ENCODE data around the gene BMPER.

BMPER gene

DNA sequence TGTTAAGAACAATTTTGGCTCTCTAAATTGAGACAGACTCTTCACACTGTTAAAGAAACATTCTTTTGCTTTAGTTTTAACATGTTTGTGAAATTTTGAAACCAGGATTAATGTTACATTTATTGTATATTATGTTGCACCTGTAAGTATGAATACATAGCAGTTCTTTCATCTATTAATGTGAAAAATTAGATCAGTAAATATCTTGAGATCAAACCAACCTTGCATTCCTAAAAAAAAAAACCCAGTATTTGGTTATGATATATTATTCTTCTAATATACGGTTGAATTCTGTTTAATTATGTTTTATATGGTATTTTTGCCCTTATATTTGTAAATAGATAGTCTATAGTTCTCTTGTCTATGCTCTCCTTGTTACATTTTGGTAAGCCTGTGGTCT lies 219.4 kb downstream of the BMPER start:
- no peak for DNase-seq (ENCODE audit: insufficient read length, low spot score)
- no peak for FAIRE-seq
- TF ChIP-seq POLR2A (IDR thresholded peaks at IDR 0.05; ENCODE audit: low read depth, low read length): no peak

DNA sequence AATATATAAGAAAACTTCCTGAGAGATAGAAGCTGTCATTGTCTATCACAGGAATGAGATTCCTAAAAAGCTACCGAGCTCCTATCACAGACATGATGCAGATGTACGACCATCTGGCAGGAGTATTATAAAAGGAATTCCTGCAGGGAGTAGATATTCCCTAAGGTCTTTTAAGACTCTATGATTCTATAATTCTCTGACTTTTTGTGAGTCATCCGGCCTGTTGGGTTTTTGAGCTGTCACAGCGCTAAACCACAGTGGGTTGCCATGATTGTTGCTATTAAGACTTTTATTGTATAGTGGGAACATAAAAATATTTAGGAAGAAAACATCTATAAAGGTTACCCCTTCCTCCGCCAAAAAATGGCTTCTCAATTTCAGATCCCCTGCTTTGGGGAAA lies 223.4 kb downstream of the BMPER start:
- DNase-seq (ENCODE audit: insufficient read length, low spot score): no peak
- no peak for TF ChIP-seq POLR2A (IDR thresholded peaks at IDR 0.05; ENCODE audit: low read depth, low read length)

DNA sequence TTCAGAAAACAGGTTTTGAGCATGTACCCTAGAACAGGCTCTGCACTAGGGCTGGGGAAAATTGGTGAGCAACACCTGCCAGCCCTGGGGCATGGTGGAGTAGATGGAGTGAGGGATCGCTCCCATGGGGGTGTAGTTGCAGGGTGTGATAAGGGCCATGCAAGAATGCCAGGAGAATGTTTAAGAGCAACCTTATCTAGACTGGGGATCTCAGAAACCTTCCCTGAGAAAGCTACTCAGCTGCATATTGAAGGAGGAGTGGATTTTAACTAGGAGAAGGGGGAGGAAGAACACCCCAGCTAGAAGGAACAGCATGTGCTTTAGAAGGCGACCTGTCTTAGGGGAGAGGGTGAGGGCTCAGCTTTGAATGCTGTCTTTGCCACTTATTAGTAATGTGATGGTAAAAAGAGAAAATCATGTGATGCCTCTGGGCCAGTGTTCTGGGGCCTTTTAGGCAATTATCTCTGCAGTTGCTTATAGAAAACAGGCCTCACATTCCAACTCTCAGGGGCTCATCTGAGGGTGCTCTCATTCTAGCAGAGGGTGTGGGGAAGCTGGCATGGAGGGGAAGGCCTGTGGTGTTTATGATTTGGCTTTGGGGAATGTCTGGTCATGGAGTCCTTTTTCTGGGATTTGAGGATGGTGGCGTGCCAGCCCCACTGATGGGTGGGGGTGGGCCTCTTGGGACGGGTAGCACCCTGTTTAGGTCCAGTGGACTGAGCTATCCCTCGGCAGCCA lies 225.4 kb downstream of the BMPER start:
- DNase-seq (ENCODE audit: insufficient read length, low spot score) (no peak), FAIRE-seq (no peak)
- no peak for TF ChIP-seq POLR2A (IDR thresholded peaks at IDR 0.05; ENCODE audit: low read depth, low read length)

More for the DNA sequence above, 223.4 kb downstream of the BMPER start:
- FAIRE-seq: no peak

DNA sequence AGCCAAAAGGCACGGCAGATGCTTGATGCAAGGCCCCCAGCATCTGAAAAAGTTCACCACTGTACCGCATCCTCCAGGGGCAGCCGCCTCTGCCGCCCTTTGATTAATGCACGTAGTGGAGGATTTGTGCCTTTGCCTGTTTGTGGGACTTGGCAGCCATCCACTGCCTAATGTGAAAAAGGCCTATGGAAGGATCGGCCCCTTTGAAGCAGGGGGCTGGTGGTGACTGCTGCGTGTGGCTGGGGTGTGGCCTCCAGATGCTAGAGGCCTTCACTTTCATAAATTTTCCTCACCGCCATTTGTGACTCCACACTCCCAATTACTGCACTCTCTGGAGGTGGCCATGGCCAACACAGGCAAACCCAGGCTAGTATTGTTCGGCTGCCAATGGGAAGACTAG lies 226.0 kb downstream of the BMPER start:
- no peak for TF ChIP-seq POLR2A (IDR thresholded peaks at IDR 0.05; ENCODE audit: low read depth, low read length)
- no peak for FAIRE-seq

DNA sequence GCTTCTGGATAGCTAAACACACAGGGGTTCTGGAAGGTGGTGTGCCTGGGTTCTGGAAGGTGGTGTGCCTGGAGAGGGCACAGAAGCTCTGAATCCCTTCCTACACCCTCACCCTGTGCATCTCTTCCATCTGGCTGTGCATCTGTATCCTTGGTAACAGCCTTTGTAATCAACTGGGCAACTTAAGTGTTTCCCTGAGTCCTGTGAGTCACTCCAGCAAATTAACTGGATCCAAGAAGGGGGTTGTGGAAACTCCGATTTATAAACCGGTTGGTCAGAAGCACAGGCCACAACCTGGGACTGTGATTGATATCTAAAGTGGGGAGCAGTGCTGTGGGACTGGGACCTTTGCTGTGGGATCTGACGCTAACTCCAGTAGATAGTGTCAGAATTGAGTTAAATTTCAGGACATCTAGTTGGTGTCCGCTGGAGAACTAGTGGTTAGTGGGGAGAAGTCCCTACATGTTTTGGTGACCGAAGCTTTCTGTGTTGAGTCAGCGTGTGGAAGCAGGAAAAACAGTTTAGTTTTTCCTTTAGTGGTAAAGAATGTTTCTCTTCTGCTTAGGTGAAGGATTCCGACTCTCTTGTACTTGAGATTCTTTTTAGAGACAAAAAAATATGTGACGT lies 228.1 kb downstream of the BMPER start:
- DNase-seq (ENCODE audit: insufficient read length, low spot score) (peak; percentile 33), FAIRE-seq (no peak)
- TF ChIP-seq POLR2A (IDR thresholded peaks at IDR 0.05; ENCODE audit: low read depth, low read length): no peak

More for the DNA sequence above, 226.0 kb downstream of the BMPER start:
- DNase-seq (ENCODE audit: insufficient read length, low spot score): no peak

DNA sequence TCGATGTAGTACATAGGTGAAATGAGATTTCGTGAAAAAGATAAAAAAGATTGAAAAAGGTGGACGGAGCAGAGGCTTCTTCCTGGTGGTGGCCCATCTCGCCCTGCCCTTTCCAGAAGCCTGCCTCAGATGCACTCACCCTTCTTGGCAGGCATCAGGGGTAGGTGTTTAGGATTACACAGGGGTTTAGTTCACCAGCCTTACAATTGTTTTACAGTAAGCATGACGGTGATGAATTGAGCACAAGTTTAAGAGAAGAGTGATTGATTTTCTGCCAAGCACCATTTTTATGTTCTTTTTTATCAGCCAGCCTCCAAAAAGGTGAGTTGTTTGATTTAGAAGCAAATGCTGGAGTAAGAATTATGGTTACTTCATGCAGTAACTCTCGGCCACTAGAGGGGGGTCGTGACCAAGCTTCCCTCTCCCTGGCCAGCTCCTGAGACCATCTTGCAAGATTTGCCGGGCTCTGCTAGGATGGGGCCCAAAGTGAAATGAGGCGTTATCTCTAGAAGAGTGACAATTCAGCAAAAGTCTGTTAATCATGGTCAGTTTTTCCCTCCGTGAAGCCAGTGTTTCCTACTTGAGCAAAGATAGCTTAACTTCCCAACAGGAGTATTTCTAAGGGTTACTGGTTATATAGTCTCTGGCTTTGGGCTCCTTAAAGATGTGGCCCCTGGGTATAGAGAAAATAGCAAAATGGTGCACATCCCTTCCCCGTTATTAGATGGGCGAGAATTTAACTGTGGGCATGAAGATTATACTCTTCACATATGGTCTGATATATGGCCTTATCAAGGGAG lies 228.8 kb downstream of the BMPER start:
- DNase-seq (ENCODE audit: insufficient read length, low spot score) (peak; percentile 61), FAIRE-seq (no peak)
- no peak for TF ChIP-seq POLR2A (IDR thresholded peaks at IDR 0.05; ENCODE audit: low read depth, low read length)

DNA sequence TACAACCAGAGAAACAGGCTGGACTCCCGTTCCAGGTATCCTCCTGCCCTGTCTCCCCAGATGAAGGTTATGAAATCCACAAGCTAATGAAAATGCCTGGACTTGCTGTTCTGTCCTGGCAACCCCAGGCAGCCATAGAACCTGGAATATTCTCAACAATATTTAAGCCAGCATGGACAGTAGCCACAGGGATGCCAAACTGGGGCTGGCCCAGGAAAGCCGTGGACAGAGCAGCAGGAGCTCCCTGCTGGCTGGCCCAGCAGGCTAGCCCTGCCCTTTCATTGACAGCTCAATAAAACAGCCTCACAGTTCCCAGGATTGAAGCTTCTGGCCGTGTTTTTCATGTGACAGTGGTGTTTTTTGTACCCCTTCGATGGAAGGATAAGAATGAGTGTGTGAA lies 230.6 kb downstream of the BMPER start:
- FAIRE-seq (no peak), DNase-seq (ENCODE audit: insufficient read length, low spot score) (no peak)
- TF ChIP-seq POLR2A (IDR thresholded peaks at IDR 0.05; ENCODE audit: low read depth, low read length): no peak

DNA sequence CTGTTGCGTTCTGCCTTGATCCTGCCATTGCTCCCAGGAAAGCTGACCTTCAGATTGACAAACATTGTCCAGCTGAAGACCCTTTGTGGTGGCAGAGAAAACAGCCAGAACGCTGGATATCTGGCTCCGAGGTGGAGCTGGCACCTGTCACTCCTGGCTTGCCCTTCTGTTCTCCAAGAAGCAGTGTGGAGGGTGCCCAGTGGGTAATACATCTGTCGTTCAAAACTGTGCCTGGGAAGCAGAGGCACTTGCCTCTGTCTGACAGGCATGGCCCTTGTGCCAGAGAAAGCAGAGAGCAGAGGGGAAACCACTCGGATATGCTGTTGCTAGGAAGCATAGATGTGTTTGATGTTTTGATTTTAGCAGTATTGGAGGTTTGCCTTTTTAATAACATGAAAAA lies 231.4 kb downstream of the BMPER start:
- no peak for DNase-seq (ENCODE audit: insufficient read length, low spot score)
- no peak for FAIRE-seq
- no peak for TF ChIP-seq POLR2A (IDR thresholded peaks at IDR 0.05; ENCODE audit: low read depth, low read length)

DNA sequence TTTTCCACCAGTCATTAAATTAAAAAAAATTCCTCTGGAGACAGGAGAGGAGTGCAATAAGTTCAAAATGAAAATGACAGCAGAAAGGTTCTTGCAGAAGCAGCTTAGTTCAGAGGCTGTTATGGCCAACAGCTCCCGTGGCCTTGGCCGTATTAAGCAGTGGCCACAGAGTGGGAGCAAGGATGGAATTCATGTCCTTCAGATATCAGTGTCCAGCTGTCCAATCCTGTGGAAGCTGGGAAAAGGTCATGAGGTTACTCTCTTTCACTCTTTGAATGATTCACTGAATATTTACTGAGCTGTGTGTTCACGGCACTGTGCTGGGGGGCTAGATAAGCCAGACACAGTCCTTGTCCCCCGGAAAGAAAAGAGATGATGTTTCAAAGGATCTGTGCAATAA lies 231.8 kb downstream of the BMPER start:
- no peak for FAIRE-seq
- no peak for TF ChIP-seq POLR2A (IDR thresholded peaks at IDR 0.05; ENCODE audit: low read depth, low read length)

DNA sequence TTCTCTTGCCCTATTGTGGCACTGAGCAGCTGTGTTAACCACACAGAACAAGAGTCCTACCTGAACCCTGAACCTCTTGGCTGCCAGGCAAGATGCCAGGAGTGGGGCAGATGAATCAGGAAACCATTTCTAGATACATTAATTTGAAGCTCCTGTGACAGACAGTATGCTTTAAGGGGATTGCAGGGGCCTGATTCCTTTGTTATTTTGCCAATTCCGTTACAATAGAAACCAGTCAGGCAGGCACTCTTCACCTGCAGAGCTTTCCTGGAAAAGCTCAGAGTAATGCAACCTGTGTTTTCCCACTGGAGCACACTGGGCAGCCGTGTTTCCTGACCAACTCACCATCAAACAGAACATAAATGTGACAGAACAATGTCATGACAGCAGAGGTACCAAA lies 233.1 kb downstream of the BMPER start:
- FAIRE-seq: no peak
- DNase-seq (ENCODE audit: insufficient read length, low spot score): no peak
- TF ChIP-seq POLR2A (IDR thresholded peaks at IDR 0.05; ENCODE audit: low read depth, low read length): no peak

More for the DNA sequence above, 231.8 kb downstream of the BMPER start:
- DNase-seq (ENCODE audit: insufficient read length, low spot score): no peak

DNA sequence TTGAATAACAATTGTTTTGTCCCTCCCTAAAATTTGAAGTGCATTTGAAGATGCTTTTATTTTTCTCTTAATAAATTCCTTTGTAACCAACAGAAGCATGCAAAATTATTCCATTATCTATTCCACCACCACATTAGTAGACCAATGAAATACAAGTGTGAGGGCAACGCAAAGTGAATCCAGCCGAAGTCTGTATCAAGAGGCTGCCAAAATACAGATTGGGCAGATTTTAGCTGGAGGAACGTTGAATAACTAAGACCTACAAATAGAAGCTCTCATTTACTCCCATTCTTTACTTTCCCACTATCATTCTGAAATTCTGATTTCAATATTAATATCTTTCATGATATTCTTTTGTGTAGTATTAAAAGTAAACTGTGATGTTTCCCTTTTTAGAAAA lies 233.7 kb downstream of the BMPER start:
- FAIRE-seq (no peak), DNase-seq (ENCODE audit: insufficient read length, low spot score) (no peak)
- TF ChIP-seq POLR2A (IDR thresholded peaks at IDR 0.05; ENCODE audit: low read depth, low read length): no peak

DNA sequence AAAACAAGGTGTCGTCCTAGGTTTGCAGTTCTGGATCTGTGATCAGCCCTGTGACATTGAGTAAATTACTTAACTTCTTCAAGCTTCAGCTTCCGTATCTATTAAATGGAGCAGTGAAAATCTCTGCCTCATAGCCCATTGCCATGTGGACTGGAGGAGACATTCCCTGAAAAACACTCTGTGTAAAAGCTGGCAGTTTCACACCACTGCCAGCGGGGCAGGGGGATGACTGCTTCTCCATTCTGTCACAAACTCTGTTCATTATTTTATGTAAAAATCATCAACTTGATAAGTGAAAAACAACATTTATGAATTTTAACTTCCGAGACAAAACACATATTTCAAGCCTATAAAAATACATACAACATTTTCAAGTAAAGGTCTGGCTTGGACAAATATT lies 234.7 kb downstream of the BMPER start:
- FAIRE-seq: no peak
- DNase-seq (ENCODE audit: insufficient read length, low spot score): no peak
- no peak for TF ChIP-seq POLR2A (IDR thresholded peaks at IDR 0.05; ENCODE audit: low read depth, low read length)

DNA sequence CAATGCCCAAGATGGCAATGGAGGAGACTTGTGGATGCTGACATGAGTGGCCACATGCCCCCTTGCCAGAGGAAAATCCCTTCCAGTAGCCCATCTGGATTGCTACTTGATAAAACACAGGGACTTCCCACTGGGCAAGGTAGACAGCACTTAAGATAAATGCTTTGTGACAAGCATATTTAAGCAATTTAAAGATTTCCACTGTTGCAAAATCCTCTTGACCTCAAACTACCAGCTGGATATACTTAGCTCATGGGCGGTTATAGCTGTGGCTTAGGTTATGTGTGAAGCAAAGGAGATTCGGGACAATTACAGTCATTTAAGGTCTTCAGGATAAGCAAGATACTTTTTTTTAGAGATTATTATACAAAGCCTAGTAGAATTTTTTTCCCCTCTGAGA lies 238.1 kb downstream of the BMPER start:
- FAIRE-seq: no peak
- DNase-seq (ENCODE audit: insufficient read length, low spot score): no peak
- no peak for TF ChIP-seq POLR2A (IDR thresholded peaks at IDR 0.05; ENCODE audit: low read depth, low read length)

DNA sequence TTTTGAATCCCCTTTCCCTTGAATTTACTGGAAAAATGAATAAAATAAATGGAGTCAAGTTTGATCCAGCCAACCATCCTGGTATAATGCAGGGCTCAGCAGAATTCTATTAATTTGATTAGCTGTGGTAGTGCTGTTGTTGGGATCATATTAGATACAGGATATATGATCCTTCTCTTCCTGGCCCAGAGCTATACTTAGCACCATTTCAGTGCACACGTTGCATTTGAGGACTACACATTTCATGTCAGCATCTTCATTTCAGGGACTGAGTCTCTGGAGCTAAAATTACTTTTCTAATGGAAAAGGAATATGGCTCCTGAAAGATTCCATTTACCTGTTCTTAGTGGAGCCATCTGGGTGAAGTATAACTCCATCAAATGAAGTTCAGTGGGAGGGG lies 240.3 kb downstream of the BMPER start:
- DNase-seq (ENCODE audit: insufficient read length, low spot score) (no peak), FAIRE-seq (no peak)
- TF ChIP-seq POLR2A (IDR thresholded peaks at IDR 0.05; ENCODE audit: low read depth, low read length): no peak
